Measurements from ENCODE around the gene NELFB.

DNA sequence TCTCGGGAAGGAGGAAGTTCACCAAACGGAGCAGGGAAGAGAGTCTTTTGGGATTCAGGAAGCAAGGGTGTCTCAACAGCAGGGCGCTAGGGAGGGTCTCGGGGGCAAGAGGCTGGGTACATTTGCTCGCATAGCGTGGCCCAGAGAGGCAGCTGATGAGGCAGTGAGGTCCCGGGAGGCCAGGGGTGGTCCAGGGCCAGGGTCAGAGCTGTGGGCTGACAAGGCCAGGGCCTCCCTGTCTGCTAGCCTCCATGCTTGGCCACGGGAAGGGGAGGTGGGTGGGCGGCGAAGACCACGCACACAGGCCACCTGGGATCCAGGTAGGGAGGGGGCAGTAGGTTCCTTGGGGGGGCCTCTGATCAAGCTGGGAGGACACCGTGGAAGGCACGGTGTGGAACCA is 43.6 kb upstream of the NELFB start:
- TF ChIP-seq SRSF1 (IDR thresholded peaks at IDR 0.05; ENCODE audit: low read depth, low read length) = no peak
- TF ChIP-seq POLR2A (conservative IDR thresholded peaks at IDR 0.05) = no peak
- no peak for TF ChIP-seq EZH2 (IDR thresholded peaks at IDR 0.05; ENCODE audit: borderline replicate concordance, low read depth, low read length)
- TF ChIP-seq, protein P1, sequence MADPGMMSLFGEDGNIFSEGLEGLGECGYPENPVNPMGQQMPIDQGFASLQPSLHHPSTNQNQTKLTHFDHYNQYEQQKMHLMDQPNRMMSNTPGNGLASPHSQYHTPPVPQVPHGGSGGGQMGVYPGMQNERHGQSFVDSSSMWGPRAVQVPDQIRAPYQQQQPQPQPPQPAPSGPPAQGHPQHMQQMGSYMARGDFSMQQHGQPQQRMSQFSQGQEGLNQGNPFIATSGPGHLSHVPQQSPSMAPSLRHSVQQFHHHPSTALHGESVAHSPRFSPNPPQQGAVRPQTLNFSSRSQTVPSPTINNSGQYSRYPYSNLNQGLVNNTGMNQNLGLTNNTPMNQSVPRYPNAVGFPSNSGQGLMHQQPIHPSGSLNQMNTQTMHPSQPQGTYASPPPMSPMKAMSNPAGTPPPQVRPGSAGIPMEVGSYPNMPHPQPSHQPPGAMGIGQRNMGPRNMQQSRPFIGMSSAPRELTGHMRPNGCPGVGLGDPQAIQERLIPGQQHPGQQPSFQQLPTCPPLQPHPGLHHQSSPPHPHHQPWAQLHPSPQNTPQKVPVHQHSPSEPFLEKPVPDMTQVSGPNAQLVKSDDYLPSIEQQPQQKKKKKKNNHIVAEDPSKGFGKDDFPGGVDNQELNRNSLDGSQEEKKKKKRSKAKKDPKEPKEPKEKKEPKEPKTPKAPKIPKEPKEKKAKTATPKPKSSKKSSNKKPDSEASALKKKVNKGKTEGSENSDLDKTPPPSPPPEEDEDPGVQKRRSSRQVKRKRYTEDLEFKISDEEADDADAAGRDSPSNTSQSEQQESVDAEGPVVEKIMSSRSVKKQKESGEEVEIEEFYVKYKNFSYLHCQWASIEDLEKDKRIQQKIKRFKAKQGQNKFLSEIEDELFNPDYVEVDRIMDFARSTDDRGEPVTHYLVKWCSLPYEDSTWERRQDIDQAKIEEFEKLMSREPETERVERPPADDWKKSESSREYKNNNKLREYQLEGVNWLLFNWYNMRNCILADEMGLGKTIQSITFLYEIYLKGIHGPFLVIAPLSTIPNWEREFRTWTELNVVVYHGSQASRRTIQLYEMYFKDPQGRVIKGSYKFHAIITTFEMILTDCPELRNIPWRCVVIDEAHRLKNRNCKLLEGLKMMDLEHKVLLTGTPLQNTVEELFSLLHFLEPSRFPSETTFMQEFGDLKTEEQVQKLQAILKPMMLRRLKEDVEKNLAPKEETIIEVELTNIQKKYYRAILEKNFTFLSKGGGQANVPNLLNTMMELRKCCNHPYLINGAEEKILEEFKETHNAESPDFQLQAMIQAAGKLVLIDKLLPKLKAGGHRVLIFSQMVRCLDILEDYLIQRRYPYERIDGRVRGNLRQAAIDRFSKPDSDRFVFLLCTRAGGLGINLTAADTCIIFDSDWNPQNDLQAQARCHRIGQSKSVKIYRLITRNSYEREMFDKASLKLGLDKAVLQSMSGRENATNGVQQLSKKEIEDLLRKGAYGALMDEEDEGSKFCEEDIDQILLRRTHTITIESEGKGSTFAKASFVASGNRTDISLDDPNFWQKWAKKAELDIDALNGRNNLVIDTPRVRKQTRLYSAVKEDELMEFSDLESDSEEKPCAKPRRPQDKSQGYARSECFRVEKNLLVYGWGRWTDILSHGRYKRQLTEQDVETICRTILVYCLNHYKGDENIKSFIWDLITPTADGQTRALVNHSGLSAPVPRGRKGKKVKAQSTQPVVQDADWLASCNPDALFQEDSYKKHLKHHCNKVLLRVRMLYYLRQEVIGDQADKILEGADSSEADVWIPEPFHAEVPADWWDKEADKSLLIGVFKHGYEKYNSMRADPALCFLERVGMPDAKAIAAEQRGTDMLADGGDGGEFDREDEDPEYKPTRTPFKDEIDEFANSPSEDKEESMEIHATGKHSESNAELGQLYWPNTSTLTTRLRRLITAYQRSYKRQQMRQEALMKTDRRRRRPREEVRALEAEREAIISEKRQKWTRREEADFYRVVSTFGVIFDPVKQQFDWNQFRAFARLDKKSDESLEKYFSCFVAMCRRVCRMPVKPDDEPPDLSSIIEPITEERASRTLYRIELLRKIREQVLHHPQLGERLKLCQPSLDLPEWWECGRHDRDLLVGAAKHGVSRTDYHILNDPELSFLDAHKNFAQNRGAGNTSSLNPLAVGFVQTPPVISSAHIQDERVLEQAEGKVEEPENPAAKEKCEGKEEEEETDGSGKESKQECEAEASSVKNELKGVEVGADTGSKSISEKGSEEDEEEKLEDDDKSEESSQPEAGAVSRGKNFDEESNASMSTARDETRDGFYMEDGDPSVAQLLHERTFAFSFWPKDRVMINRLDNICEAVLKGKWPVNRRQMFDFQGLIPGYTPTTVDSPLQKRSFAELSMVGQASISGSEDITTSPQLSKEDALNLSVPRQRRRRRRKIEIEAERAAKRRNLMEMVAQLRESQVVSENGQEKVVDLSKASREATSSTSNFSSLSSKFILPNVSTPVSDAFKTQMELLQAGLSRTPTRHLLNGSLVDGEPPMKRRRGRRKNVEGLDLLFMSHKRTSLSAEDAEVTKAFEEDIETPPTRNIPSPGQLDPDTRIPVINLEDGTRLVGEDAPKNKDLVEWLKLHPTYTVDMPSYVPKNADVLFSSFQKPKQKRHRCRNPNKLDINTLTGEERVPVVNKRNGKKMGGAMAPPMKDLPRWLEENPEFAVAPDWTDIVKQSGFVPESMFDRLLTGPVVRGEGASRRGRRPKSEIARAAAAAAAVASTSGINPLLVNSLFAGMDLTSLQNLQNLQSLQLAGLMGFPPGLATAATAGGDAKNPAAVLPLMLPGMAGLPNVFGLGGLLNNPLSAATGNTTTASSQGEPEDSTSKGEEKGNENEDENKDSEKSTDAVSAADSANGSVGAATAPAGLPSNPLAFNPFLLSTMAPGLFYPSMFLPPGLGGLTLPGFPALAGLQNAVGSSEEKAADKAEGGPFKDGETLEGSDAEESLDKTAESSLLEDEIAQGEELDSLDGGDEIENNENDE (IDR thresholded peaks at IDR 0.05; ENCODE audit: low read depth, low read length) = no peak
- TF ChIP-seq BCL6 (CRISPR knock-in tag; IDR thresholded peaks at IDR 0.05) = no peak
- no peak for TF ChIP-seq ZNF699 (CRISPR knock-in tag; IDR thresholded peaks at IDR 0.05; ENCODE audit: insufficient replicate concordance)
- TF ChIP-seq, protein P2, sequence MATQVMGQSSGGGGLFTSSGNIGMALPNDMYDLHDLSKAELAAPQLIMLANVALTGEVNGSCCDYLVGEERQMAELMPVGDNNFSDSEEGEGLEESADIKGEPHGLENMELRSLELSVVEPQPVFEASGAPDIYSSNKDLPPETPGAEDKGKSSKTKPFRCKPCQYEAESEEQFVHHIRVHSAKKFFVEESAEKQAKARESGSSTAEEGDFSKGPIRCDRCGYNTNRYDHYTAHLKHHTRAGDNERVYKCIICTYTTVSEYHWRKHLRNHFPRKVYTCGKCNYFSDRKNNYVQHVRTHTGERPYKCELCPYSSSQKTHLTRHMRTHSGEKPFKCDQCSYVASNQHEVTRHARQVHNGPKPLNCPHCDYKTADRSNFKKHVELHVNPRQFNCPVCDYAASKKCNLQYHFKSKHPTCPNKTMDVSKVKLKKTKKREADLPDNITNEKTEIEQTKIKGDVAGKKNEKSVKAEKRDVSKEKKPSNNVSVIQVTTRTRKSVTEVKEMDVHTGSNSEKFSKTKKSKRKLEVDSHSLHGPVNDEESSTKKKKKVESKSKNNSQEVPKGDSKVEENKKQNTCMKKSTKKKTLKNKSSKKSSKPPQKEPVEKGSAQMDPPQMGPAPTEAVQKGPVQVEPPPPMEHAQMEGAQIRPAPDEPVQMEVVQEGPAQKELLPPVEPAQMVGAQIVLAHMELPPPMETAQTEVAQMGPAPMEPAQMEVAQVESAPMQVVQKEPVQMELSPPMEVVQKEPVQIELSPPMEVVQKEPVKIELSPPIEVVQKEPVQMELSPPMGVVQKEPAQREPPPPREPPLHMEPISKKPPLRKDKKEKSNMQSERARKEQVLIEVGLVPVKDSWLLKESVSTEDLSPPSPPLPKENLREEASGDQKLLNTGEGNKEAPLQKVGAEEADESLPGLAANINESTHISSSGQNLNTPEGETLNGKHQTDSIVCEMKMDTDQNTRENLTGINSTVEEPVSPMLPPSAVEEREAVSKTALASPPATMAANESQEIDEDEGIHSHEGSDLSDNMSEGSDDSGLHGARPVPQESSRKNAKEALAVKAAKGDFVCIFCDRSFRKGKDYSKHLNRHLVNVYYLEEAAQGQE (IDR thresholded peaks at IDR 0.05; ENCODE audit: borderline replicate concordance) = no peak
- TF ChIP-seq, protein P2 (CRISPR knock-in tag; IDR thresholded peaks at IDR 0.05; ENCODE audit: low read depth) = no peak
- TF ChIP-seq ZNF282 (CRISPR knock-in tag; IDR thresholded peaks at IDR 0.05) = no peak
- TF ChIP-seq CHCHD3 (CRISPR knock-in tag; IDR thresholded peaks at IDR 0.05) = no peak
- no peak for TF ChIP-seq MCM3 (IDR thresholded peaks at IDR 0.05)
